MCF 10A (cell line): ENCODE data around the gene TRAPPC13. TPM values are rescaled to one million over a fixed set of nuclear protein-coding genes. Genes with fewer than 3 reads are reported as not detected.

Experiments used
- BruUV-seq: library from RNA; stranded (reverse); fragments of 400-500 nt; replicated peaks from 2 replicates; lab custom pipeline; 2021; lab: Mats Ljungman, UMichigan
- CTCF ChIA-PET: fragments of 300-600 bp; sonication (Branson Sonifier 250); formaldehyde crosslinking; extraction: SDS; loops from one replicate; lab custom pipeline; 2021; ENCODE audit warnings: antibody characterized with exemption, inconsistent platforms; lab: Yijun Ruan, JAX
- POLR2A ChIA-PET: fragments of 300-600, 350-650 bp; sonication (Branson Sonifier 250); formaldehyde crosslinking; extraction: SDS; loops from one replicate; lab custom pipeline; 2020; ENCODE audit warnings: antibody characterized with exemption, inconsistent platforms; lab: Yijun Ruan, JAX
- DNase-seq: peaks from one replicate; pipeline ENCODE4 v3.0.0-alpha.2; 2018; ENCODE audit not compliant: unreplicated experiment
- H3K27ac Mint-ChIP-seq: one replicate; pipeline ENCODE4 v1.8.0; 2022; ENCODE audit warnings: mild to moderate bottlenecking, low read depth, mixed read lengths; ENCODE audit not compliant: unreplicated experiment
- H3K27me3 Mint-ChIP-seq: one replicate; pipeline ENCODE4 v1.8.0; 2022; ENCODE audit warnings: mixed read lengths; ENCODE audit not compliant: insufficient read depth, unreplicated experiment
- H3K36me3 Mint-ChIP-seq: one replicate; pipeline ENCODE4 v1.8.0; 2022; ENCODE audit warnings: mild to moderate bottlenecking, moderate library complexity, mixed read lengths; ENCODE audit not compliant: insufficient read depth, unreplicated experiment
- H3K4me1 Mint-ChIP-seq: one replicate; pipeline ENCODE4 v1.8.0; 2022; ENCODE audit warnings: mixed read lengths; ENCODE audit not compliant: insufficient read depth, unreplicated experiment
- H3K4me3 Mint-ChIP-seq: one replicate; pipeline ENCODE4 v1.8.0; 2022; ENCODE audit warnings: mild to moderate bottlenecking, moderate library complexity, mixed read lengths; ENCODE audit not compliant: unreplicated experiment
- H3K9me3 Mint-ChIP-seq: one replicate; pipeline ENCODE4 v1.8.0; 2022; ENCODE audit warnings: mixed read lengths; ENCODE audit not compliant: unreplicated experiment
- CTCF ChIP-seq: fragments of 200-600 bp; IDR thresholded peaks from one replicate; pipeline ENCODE4 v1.8.0; 2022; ENCODE audit warnings: antibody characterized with exemption, mild to moderate bottlenecking; ENCODE audit not compliant: unreplicated experiment
- intact Hi-C: fragments of 100-400 bp; cut with micrococcal nuclease; formaldehyde crosslinking; loops from 2 replicates; pipeline ENCODE4 v1.14.1; 2022
- total RNA-seq: library from RNA; stranded (reverse); gene quantifications from 2 replicates; pipeline ENCODE4 v1.2.3, GENCODE V29; 2022

TRAPPC13 gene
- total RNA-seq, 1 experiment from 2014 or later, result 28.4 TPM

- intact Hi-C loops, result no loop called here
- H3K4me1 Mint-ChIP-seq, result peaks cover 4% of the 10 kb centered on the region
- BruUV-seq, result no TSS peak
- DNase-seq, result no peak
- CTCF ChIA-PET, result interaction anchor here (0.7 to 1.0 kb wide), 3 partner anchors 59 to 1318 kb away, joined by 3 to 5 read pairs (median 4); no protein-coding TSS in a partner anchor
- no peaks in the 10 kb centered on the region for H3K9me3 Mint-ChIP-seq
- TF ChIP-seq CTCF, result no peak
- peaks cover 14% of the 10 kb centered on the region for H3K36me3 Mint-ChIP-seq
- H3K4me3 Mint-ChIP-seq, result peak overlapping the region; percentile 85
- peak overlapping the region; percentile 97 for H3K27ac Mint-ChIP-seq
- POLR2A ChIA-PET, result interaction anchor here (0.6 to 3.8 kb wide), 23 partner anchors 11 to 863 kb away, joined by 3 to 38 read pairs (median 4); partner anchors contain the start of genes CENPK, CWC27, ERBIN and NLN
- no peaks in the 10 kb centered on the region for H3K27me3 Mint-ChIP-seq
Measured at GRCh38 chr5:65623482-65623881, 1.3 kb upstream of the TRAPPC13 start.

- intact Hi-C loops, result loop anchor here (2.0 kb wide), 1 partner anchor 521 kb away; the partner anchor contains the start of gene SREK1
- no TSS peak for BruUV-seq
- Mint-ChIP-seq H3K9me3 (no peaks in the 10 kb centered on the region), H3K27ac (peak within 1 kb of the TSS; percentile 97), H3K36me3 (peaks cover 20% of the 10 kb centered on the region), H3K27me3 (no peaks in the 10 kb centered on the region), H3K4me3 (peak within 1 kb of the TSS; percentile 85), H3K4me1 (peaks cover 4% of the 10 kb centered on the region)
- peak; percentile 92 for DNase-seq
- ChIA-PET POLR2A (interaction anchor here (0.6 to 3.8 kb wide), 25 partner anchors 10 to 864 kb away, joined by 3 to 38 read pairs (median 4); partner anchors contain the start of genes CENPK, CWC27, ERBIN and NLN), CTCF (interaction anchor here (0.7 to 1.0 kb wide), 3 partner anchors 60 to 1318 kb away, joined by 3 to 5 read pairs (median 4); no protein-coding TSS in a partner anchor)
- TF ChIP-seq CTCF, result no peak
Measured at GRCh38 chr5:65624025-65624570, 729 bp upstream of the TRAPPC13 start, which contains the start of gene TRIM23. TRIM23 (minus strand) TSS chr5:65624333; CDS start chr5:65624274, 59 bp downstream.

- no peak for TF ChIP-seq CTCF
- Mint-ChIP-seq H3K9me3 (no peaks in the 10 kb centered on the region), H3K4me1 (peaks cover 4% of the 10 kb centered on the region), H3K27me3 (no peaks in the 10 kb centered on the region), H3K4me3 (peak overlapping the region; percentile 85), H3K36me3 (peaks cover 12% of the 10 kb centered on the region), H3K27ac (peak overlapping the region; percentile 97)
- ChIA-PET POLR2A (interaction anchor here (0.6 to 3.8 kb wide), 16 partner anchors 8 to 1203 kb away, joined by 3 to 38 read pairs (median 4); partner anchors contain the start of genes CENPK, ERBIN, NLN and PPWD1), CTCF (interaction anchor here (0.6 to 1.2 kb wide), 3 partner anchors 9 to 25 kb away, joined by 3 to 5 read pairs (median 3); no protein-coding TSS in a partner anchor)
- DNase-seq, result peak; percentile 0
- intact Hi-C loops, result loop anchor here (2.0 kb wide), 1 partner anchor 519 kb away; the partner anchor contains the start of gene SREK1
- BruUV-seq, result no TSS peak
Measured at GRCh38 chr5:65625743-65626142, 916 bp downstream of the TRAPPC13 start.

DNA sequence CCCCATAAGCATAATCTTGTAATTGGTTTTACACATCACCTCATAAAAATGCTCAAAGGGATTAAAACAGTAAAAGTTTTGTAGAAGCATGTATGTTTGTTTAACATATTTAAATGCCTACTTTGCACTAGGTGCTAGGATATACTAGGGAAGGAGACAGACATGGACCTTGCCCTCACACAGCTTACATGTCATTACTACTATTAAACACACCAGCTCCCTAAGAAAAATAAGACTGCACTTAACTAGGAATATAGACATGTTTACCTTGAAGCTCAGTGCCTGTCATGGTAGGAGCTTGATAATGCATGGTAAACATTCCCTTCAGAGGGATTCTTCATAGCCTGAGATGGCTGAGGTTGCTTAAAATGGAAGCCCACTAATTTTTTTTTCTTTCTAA, 6.2 kb downstream of the TRAPPC13 start:
- CTCF ChIA-PET, result no interaction called here
- POLR2A ChIA-PET, result no interaction called here
- Mint-ChIP-seq H3K36me3 (peaks cover 8% of the 10 kb centered on the region), H3K27me3 (no peaks in the 10 kb centered on the region), H3K4me3 (no peak overlapping the region), H3K27ac (no peak overlapping the region), H3K9me3 (no peaks in the 10 kb centered on the region), H3K4me1 (peaks cover 4% of the 10 kb centered on the region)
- intact Hi-C loops, result no loop called here
- no peak for DNase-seq
- no TSS peak for BruUV-seq
- no peak for TF ChIP-seq CTCF
